Epithelial cell of proximal tubule (primary cell): ENCODE data around the gene SYF2. TPM values are rescaled to one million over a fixed set of nuclear protein-coding genes. Genes with fewer than 3 reads are reported as not detected.
"Not testable (repeated sequence)": the region's sequence is repeated elsewhere in the genome, so short reads cannot be mapped to it uniquely, and the experiment has no call there.

Source experiments
- DNase-seq: peaks from one replicate; pipeline ENCODE4 v3.0.0-alpha.2; 2011; ENCODE audit warnings: low read depth
- H3K4me3 ChIP-seq: 2 replicates; pipeline ENCODE4 v1.5.1; 2011; ENCODE audit warnings: low read depth, mild to moderate bottlenecking, low read length
- CTCF ChIP-seq: conservative IDR thresholded peaks from 2 replicates; pipeline ENCODE4 v1.5.1; 2012; ENCODE audit warnings: low read depth, mild to moderate bottlenecking, low read length
- total RNA-seq: library from RNA; depleted of rRNA; stranded (reverse); fragments of >200 nt; gene quantifications from 2 replicates; pipeline ENCODE4 v1.2.3, GENCODE V29; 2015

SYF2 gene
- 32.3 and 48.4 TPM in 2 replicates for total RNA-seq

DNA sequence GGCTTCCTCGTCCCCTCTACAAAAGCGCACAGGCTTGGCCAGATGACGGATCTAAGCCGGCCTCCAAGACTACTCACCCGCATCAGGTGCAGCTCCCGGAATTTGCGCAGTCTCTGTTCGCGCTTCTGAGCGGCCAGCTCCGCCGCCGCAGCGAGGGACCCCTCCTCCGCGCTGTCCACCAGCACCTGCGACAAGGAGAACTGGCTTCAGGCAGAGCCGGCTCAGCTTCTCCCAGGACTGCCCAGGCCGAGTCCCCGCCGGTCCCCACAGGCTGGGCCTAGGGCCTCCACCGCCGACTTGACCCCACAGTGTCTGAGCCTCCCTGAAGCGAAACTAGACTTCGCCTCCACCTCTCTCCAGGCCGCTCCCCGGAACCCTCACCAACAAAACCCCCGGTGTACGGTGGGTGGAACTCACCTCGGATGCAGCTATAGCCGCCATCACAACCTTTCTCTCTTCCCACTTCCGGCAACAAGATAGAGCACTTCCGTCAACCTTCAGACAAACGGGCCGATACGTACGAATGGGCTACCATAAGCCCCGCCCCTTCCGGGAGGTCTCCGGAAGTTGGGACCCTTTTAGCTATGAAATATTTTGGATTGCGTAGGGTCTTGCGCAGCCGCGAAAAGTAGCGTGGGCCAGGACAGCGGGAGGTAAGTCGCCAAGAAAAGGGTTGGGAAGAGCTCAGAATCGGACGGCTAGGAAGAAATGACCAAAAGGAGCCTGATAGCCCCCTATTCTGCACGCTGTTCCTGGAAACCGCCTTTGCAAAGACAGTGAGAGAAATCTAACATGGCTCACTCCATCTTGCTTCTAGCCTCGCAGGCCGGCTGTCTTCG, at the start of gene SYF2:
Gene SYF2, minus strand, starts transcription at position 476 of the 839 bp plus-strand sequence. Its CDS starts 35 bp downstream, at position 441.
- H3K4me3 ChIP-seq: peak within 1 kb of the TSS; percentile 98
- TF ChIP-seq CTCF: no peak
- peak; percentile 70 for DNase-seq

DNA sequence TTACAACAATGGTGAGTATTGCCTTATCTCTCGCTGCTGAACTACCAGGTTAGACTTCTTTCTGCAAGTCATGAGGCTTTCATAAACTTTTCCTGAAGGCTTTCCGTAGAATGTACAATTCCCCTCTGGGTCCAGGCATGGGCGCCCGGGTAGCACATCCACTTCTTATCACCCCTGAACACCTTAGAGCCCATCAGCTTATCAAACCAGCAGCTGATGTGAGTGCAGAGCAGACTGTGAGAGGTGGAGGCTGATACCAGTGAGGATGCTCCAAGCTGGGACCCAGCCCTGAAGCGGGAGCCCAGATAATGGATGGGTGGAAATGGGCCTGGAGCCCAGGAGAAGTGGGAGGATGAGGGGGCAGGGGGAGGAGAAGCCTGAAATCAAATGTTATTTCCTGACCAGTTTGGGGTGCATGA, 47.4 kb upstream of the SYF2 start:
- DNase-seq, H3K4me3 ChIP-seq: not testable (repeated sequence)

DNA sequence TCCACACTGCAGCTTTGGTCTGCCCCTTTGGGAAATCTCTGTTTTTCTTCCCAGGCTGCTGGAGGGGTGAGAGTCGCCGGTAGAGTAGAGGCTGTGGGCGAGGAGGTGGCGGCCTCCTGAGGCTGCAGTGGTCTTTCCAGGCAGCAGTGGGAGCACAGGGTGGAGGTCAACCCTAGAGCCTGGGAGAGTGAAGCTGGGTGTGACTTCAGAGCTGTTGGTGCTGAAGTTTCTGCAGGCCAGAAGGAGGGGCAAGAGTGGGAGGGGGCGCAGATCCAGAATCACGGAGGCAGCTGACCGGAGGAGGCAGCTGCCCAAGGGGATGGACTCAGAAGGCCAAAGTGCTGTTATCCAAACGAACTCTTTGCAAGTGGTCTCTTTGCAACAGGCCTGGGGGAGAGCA, 46.5 kb upstream of the SYF2 start:
- not testable (repeated sequence) for H3K4me3 ChIP-seq, DNase-seq

DNA sequence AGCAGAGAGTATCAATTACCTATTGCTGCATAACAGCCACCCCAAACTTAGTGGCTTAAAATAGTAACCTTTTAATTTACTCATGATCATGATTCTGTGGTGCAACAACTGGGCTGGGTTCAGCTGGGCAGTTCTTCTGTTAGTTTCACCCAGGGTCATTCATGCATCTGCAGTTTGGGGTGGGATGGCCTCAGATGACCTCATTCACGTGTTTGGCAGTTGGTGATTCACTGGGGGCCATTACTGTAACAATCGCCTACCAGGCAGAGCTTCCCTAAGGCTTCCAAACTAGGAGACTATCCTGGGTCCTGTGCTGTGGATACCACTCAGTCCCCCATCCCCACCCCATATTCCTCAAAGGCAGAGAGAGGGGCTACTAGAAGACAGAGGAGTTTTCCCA, 46.1 kb upstream of the SYF2 start:
- not testable (repeated sequence) for H3K4me3 ChIP-seq, DNase-seq

DNA sequence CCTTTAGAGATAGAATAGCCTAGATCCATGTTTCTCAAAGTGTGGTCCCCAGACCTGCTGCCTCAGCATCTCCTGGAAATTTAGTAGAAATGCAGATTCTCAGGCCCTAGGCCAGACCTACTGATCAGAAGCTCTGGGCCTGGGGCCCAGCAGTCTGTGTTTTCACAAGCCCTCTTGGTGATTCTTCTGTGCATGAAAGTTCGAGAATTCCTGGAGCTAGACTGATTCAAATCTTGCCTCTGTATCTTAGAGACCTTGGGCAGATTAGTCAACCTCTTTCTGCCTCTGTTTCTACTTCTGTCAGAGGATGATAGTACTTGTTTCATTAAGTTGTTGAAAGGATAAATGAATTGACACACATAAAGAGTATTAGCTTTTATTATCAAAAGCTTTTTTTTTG, 45.0 kb upstream of the SYF2 start:
- DNase-seq, H3K4me3 ChIP-seq: not testable (repeated sequence)

DNA sequence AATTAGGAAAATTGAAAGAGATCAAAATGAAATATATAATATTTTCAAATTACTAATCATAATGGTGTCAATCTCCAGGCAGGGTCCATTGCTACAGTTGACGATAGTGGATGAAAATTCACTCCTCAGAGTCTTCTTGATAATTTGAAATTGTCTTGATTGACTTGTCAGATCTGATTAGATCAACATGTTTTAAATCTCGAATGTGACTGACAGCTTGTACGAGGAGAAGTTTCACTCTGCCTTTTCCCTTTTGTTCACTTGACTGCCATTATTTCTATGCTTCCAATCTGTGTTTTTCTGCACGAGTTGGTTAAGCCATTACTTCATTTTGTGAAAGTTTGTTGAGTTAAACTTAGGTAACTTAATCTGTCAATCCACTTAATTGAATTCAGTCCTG, 43.3 kb upstream of the SYF2 start:
- not testable (repeated sequence) for H3K4me3 ChIP-seq, DNase-seq

- not testable (repeated sequence) for DNase-seq, H3K4me3 ChIP-seq
Measured at GRCh38 chr1:25272238-25272637, 39.9 kb upstream of the SYF2 start, which contains the start of gene RHD. Gene RHD (plus strand): TSS chr1:25272509. CDS start chr1:25272548, 39 bp downstream.

GRCh38 chr1:25268143-25268760, 36.0 kb upstream of the SYF2 start:
- H3K4me3 ChIP-seq: peak overlapping the region; percentile 62
- not testable (repeated sequence) for DNase-seq

- not testable (repeated sequence) for DNase-seq
- H3K4me3 ChIP-seq: peak overlapping the region; percentile 62
Measured at GRCh38 chr1:25267288-25268142, 35.2 kb upstream of the SYF2 start.

- H3K4me3 ChIP-seq: peak overlapping the region; percentile 65
- not testable (repeated sequence) for DNase-seq
Measured at GRCh38 chr1:25266554-25267287, 34.4 kb upstream of the SYF2 start.

GRCh38 chr1:25260336-25260735, 28.0 kb upstream of the SYF2 start:
- not testable (repeated sequence) for DNase-seq, H3K4me3 ChIP-seq

DNA sequence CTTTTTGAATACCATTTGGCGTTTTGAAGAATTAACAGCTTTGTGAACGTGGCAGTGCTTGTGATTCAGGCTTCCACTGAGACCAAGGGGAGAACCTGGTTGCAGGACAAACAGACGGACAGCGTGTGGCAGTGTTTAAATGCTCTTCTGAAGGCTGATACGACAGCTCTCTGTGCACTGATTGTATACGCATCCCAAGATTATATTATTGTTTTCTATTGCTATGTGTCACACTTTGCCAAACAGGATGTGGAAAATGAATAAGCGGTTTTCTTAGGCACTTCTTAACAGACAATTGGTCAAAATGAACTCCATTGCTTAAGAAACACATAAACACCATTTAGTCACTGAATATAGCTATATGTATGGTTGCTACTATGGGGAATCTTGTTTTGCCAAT, 27.5 kb upstream of the SYF2 start:
- TF ChIP-seq CTCF: peak; percentile 11
- not testable (repeated sequence) for H3K4me3 ChIP-seq

More for the DNA sequence above, 27.5 kb upstream of the SYF2 start:
- not testable (repeated sequence) for DNase-seq
